B cell (primary cell): ENCODE measurements around the gene PGP. TPM values are rescaled to one million over a fixed set of nuclear protein-coding genes. Genes with fewer than 3 reads are reported as not detected.

Source experiments
- ATAC-seq: fragments of 200-7000 bp; cut with Tn5 transposase; one replicate; pipeline ENCODE4 v1.10.0; 2021; ENCODE audit warnings: low read depth, mild to moderate bottlenecking, moderate number of reproducible peaks, moderate library complexity
- CTCF ChIA-PET: fragments of 350-600 bp; sonication (Branson Sonifier 250); formaldehyde crosslinking; loops from one replicate; lab custom pipeline; 2021; ENCODE audit warnings: antibody characterized with exemption, inconsistent platforms; lab: Charles Lee
- POLR2A ChIA-PET: fragments of 350-600 bp; sonication (Branson Sonifier 250); formaldehyde crosslinking; loops from one replicate; lab custom pipeline; 2021; ENCODE audit warnings: antibody characterized with exemption; lab: Charles Lee
- DNase-seq: peaks from one replicate; pipeline ENCODE4 v3.0.0; 2013
- H2AFZ ChIP-seq: 2 replicates; pipeline ENCODE4 v1.6.1; 2012; ENCODE audit warnings: mild to moderate bottlenecking, low read depth, low read length; ENCODE audit not compliant: insufficient read depth, poor library complexity, severe bottlenecking
- H3K27ac ChIP-seq, 2 donors: 1 replicate in 1 of 2; 2 replicates in 1 of 2; pipeline ENCODE4 v1.5.1; 2012 to 2013; ENCODE audit warnings: low read length in 2 of 2, mild to moderate bottlenecking in 2 of 2, moderate library complexity in 1 of 2
- H3K27me3 ChIP-seq, 4 experiments: fragments of 200-600 bp in 1 of 4; sonication (generic) in 1 of 4; replicated peaks in 1 of 4; 1 replicate in 2 of 4; 2 replicates in 2 of 4; pipeline versions ENCODE4 v1.6.1 to v1.7.0; 2013 to 2016; ENCODE audit warnings: low read length in 3 of 4, mild to moderate bottlenecking in 2 of 4, mixed read lengths in 1 of 4, moderate library complexity in 1 of 4; ENCODE audit not compliant: insufficient read depth in 4 of 4, control insufficient read depth in 3 of 4; ENCODE audit errors: control extremely low read depth in 1 of 4
- H3K36me3 ChIP-seq, 2 experiments: replicated peaks in 1 of 2; 1 replicate in 1 of 2; 2 replicates in 1 of 2; pipeline versions ENCODE4 v1.6.1 to v1.7.1; 2013; ENCODE audit warnings: low read length in 1 of 2; ENCODE audit not compliant: insufficient read depth in 2 of 2, control insufficient read depth in 1 of 2; ENCODE audit errors: control extremely low read depth in 1 of 2, extremely low read depth in 1 of 2
- H3K4me1 ChIP-seq, 2 donors: fragments of 200-600 bp in 1 of 2; sonication (generic) in 1 of 2; 1 replicate in 1 of 2; 2 replicates in 1 of 2; pipeline versions ENCODE4 v1.5.1 to v1.6.1; 2013 to 2017; ENCODE audit warnings: low read length in 2 of 2; ENCODE audit not compliant: control insufficient read depth in 2 of 2, insufficient read depth in 2 of 2
- H3K4me2 ChIP-seq: replicated peaks from 2 replicates; pipeline ENCODE3; 2012; ENCODE audit warnings: mild to moderate bottlenecking, low read depth, low read length; ENCODE audit not compliant: poor library complexity, severe bottlenecking
- H3K4me3 ChIP-seq, 5 experiments: fragments of 200-600 bp in 1 of 5; sonication (generic) in 1 of 5; 1 replicate in 3 of 5; 2 replicates in 2 of 5; pipeline versions ENCODE4 v1.5.1 to v1.7.0; 2011 to 2016; ENCODE audit warnings: low read length in 4 of 5, mild to moderate bottlenecking in 4 of 5, low read depth in 2 of 5, control low read depth in 1 of 5, moderate library complexity in 1 of 5; ENCODE audit not compliant: insufficient read depth in 1 of 5; ENCODE audit errors: control extremely low read depth in 1 of 5, extremely low read depth in 1 of 5
- H3K79me2 ChIP-seq: fragments of 200-600 bp; sonication (generic); one replicate; pipeline ENCODE4 v1.6.0; 2016; ENCODE audit warnings: low read length; ENCODE audit not compliant: control insufficient read depth, insufficient read depth
- H3K9ac ChIP-seq: fragments of 200-600 bp; sonication (generic); 2 replicates; pipeline ENCODE4 v1.6.1; 2017; ENCODE audit warnings: mild to moderate bottlenecking, low read length, moderate library complexity
- H3K9me3 ChIP-seq, 3 donors: one replicate each; pipeline versions ENCODE4 v1.6.1 to v1.7.1; 2013; ENCODE audit warnings: low read length in 2 of 3; ENCODE audit not compliant: control insufficient read depth in 2 of 3, insufficient read depth in 1 of 3; ENCODE audit errors: control extremely low read depth in 1 of 3
- H4K20me1 ChIP-seq: 2 replicates; pipeline ENCODE4 v1.6.0; 2012; ENCODE audit warnings: mild to moderate bottlenecking, low read length; ENCODE audit not compliant: insufficient read depth, control insufficient read depth, poor library complexity, severe bottlenecking
- H3K27ac Mint-ChIP-seq: one replicate; pipeline ENCODE4 v1.8.0; 2021; ENCODE audit warnings: mixed read lengths
- H3K27me3 Mint-ChIP-seq: one replicate; pipeline ENCODE4 v1.8.0; 2021; ENCODE audit warnings: mixed read lengths
- H3K4me1 Mint-ChIP-seq: one replicate; pipeline ENCODE4 v1.8.0; 2021; ENCODE audit warnings: mixed read lengths
- H3K4me3 Mint-ChIP-seq: one replicate; pipeline ENCODE4 v1.8.0; 2021; ENCODE audit warnings: mixed read lengths
- H3K9me3 Mint-ChIP-seq: one replicate; pipeline ENCODE4 v1.8.0; 2022; ENCODE audit warnings: mixed read lengths; ENCODE audit not compliant: insufficient read depth
- CTCF ChIP-seq: fragments of 200-600 bp; IDR thresholded peaks from one replicate; pipeline ENCODE4 v1.8.0; 2022; ENCODE audit warnings: antibody characterized with exemption, mild to moderate bottlenecking
- EZH2 ChIP-seq: IDR thresholded peaks from 2 replicates; pipeline ENCODE4 v1.6.1; 2012; ENCODE audit warnings: borderline replicate concordance, low read depth, mild to moderate bottlenecking, moderate library complexity, low read length; ENCODE audit not compliant: insufficient read depth, poor library complexity, severe bottlenecking
- WGBS: methylation state at CpG from one replicate; pipeline ENCODE4 v1.1.5; 2013; ENCODE audit warnings: missing lambda C conversion rate; ENCODE audit not compliant: insufficient coverage; 5-methylcytosine and 5-hydroxymethylcytosine counted together
- intact Hi-C: fragments of 100-400 bp; cut with micrococcal nuclease; formaldehyde crosslinking; loops from one replicate; pipeline ENCODE4 v1.10.0; 2022
- polyA plus RNA-seq: library from polyadenylated mRNA; depleted of rRNA; stranded (reverse); fragments of >200 nt; gene quantifications from 2 replicates; pipeline ENCODE4 v1.2.3, GENCODE V29; 2012
- total RNA-seq, 2 donors: library from RNA; stranded (reverse); fragments of 120-200 nt in 1 of 2; gene quantifications; 1 replicate in 1 of 2; 2 replicates in 1 of 2; pipeline versions ENCODE4 v1.2.3 to v1.2.4, GENCODE V29; 2013 to 2022

Gene PGP
- total and polyA plus RNA-seq, 2 donors (not counting 1 experiment from before 2014, with no cell fraction given): 15.4 to 16.5 TPM

- intact Hi-C loops: no loop called here
- no peaks in the 10 kb centered on the region for H3K9me3 Mint-ChIP-seq
- H3K4me3 ChIP-seq: no peak overlapping the region
Measured at GRCh38 chr16:2173916-2174315, 40.7 kb downstream of the PGP start.

GRCh38 chr16:2173366-2173765, 41.3 kb downstream of the PGP start:
- Histone ChIP-seq H3K79me2 (peaks cover 13% of the 10 kb centered on the region), H3K4me1 (no peaks in the 10 kb centered on the region), H3K27ac (no peak overlapping the region), H3K9ac (no peak overlapping the region), H2AFZ (no peak overlapping the region), H4K20me1 (no peaks in the 10 kb centered on the region), H3K4me2 (no peak overlapping the region), H3K36me3 (peaks cover 0 to 36% of the 10 kb centered on the region in 2 experiments), H3K4me3 (no peak overlapping the region), H3K27me3 (no peaks in the 10 kb centered on the region), H3K9me3 (no peaks in the 10 kb centered on the region)
- CTCF ChIA-PET: no interaction called here
- Mint-ChIP-seq H3K4me3 (no peak overlapping the region), H3K9me3 (no peaks in the 10 kb centered on the region), H3K4me1 (no peaks in the 10 kb centered on the region), H3K27ac (no peak overlapping the region), H3K27me3 (no peaks in the 10 kb centered on the region)
- intact Hi-C loops: no loop called here
- TF ChIP-seq CTCF (no peak), EZH2 (no peak)
- POLR2A ChIA-PET: no interaction called here
- WGBS: 98% methylated on average over 13 of the region's 14 CpGs
- DNase-seq: no peak
- ATAC-seq: no peak

More at GRCh38 chr16:2173916-2174315, 40.7 kb downstream of the PGP start:
- TF ChIP-seq EZH2 (no peak), CTCF (no peak)
- Histone ChIP-seq H3K36me3 (peaks cover 0 to 32% of the 10 kb centered on the region in 2 experiments), H3K79me2 (peaks cover 13% of the 10 kb centered on the region), H3K9me3 (no peaks in the 10 kb centered on the region), H4K20me1 (no peaks in the 10 kb centered on the region), H3K4me2 (no peak overlapping the region), H3K27me3 (no peaks in the 10 kb centered on the region), H3K27ac (no peak overlapping the region), H2AFZ (no peak overlapping the region), H3K9ac (no peak overlapping the region), H3K4me1 (no peaks in the 10 kb centered on the region)
- DNase-seq (no peak), ATAC-seq (no peak)
- ChIA-PET CTCF (no interaction called here), POLR2A (no interaction called here)
- WGBS: 99% methylated on average over 4 of the region's 4 CpGs
- no peak overlapping the region for H3K4me3 Mint-ChIP-seq
- no peaks in the 10 kb centered on the region for H3K4me1 Mint-ChIP-seq
- H3K27ac Mint-ChIP-seq: no peak overlapping the region
- no peaks in the 10 kb centered on the region for H3K27me3 Mint-ChIP-seq
